GM12864 (cell line): ENCODE results near the gene ATL3.
A peak's percentile ranks its signal among the peaks of the same experiment; 100 is the strongest.
"Not testable (repeated sequence)": the region's sequence is repeated elsewhere in the genome, so short reads cannot be mapped to it uniquely, and the experiment has no call there.

ENCODE experiments used
- DNase-seq: peaks from one replicate; pipeline ENCODE4 v3.0.0-alpha.2; 2011; ENCODE audit warnings: low read depth
- H3K4me3 ChIP-seq: 2 replicates; pipeline ENCODE4 v1.5.1; 2011; ENCODE audit warnings: mild to moderate bottlenecking, low read depth, low read length, control low read depth
- TF ChIP-seq, protein P1 (sequence below): IDR thresholded peaks from 2 replicates; pipeline ENCODE4 v1.5.1; 2011; ENCODE audit warnings: low read depth, mild to moderate bottlenecking, moderate library complexity, low read length, control low read depth, inconsistent platforms; ENCODE audit errors: missing control alignments

ATL3 gene

DNA sequence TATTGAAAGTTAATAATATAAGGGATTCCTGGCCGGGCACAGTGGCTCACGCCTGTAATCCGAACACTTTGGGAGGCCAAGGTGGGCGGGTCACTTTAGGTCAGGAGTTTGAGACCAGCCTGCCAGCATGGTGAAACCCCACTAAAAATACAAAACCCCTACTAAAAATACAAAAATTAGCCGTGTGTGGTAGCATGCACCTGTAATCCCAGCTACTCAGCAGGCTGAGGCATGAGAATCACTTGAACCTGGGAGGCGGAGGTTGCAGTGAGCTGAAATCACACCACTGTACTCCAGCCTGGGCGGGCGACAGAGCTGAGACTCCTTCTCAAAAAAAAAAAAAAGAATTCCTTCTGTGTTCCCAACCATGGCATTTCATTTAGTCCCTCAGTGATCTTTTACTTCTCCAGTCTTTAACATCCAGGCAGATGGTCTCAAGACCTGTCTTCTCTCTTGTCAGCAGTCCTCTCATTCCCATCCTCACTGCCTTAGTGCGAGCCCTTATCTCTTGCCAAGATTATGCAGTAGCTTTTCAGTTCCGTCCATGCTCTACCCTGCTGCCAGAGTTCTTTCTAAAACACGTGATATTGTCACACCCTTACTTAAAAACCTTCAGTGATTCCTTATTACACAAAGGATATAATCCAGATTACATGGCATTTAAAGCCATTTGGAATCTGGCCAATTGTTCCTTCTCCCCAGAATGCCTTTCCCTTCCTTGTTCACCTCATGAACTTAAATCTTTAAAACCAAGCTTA lies 28.0 kb upstream of the ATL3 start:
- DNase-seq = no peak
- H3K4me3 ChIP-seq = no peak overlapping the region
- TF ChIP-seq, protein P1, sequence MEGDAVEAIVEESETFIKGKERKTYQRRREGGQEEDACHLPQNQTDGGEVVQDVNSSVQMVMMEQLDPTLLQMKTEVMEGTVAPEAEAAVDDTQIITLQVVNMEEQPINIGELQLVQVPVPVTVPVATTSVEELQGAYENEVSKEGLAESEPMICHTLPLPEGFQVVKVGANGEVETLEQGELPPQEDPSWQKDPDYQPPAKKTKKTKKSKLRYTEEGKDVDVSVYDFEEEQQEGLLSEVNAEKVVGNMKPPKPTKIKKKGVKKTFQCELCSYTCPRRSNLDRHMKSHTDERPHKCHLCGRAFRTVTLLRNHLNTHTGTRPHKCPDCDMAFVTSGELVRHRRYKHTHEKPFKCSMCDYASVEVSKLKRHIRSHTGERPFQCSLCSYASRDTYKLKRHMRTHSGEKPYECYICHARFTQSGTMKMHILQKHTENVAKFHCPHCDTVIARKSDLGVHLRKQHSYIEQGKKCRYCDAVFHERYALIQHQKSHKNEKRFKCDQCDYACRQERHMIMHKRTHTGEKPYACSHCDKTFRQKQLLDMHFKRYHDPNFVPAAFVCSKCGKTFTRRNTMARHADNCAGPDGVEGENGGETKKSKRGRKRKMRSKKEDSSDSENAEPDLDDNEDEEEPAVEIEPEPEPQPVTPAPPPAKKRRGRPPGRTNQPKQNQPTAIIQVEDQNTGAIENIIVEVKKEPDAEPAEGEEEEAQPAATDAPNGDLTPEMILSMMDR = no peak

DNA sequence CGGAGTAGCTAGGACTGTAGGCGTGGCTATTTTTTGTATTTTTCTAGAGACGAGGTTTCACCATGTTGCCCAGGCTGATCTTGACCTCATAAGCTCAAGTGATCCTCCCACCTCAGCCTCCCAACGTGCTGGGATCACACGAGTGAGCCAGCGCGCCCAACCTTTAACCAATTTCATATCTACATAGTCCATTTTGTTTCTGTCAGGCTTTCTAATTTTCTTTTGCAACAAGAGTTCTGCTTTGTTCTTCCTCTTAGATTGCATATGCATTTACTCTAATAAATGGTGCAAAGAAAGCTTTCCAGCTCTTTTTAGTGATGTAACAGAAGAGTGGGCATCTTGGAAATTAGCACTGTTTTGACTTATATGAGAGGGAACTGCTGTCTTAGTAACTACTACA lies 23.4 kb upstream of the ATL3 start:
- H3K4me3 ChIP-seq = no peak overlapping the region
- TF ChIP-seq, protein P1 = no peak
- no peak for DNase-seq

DNA sequence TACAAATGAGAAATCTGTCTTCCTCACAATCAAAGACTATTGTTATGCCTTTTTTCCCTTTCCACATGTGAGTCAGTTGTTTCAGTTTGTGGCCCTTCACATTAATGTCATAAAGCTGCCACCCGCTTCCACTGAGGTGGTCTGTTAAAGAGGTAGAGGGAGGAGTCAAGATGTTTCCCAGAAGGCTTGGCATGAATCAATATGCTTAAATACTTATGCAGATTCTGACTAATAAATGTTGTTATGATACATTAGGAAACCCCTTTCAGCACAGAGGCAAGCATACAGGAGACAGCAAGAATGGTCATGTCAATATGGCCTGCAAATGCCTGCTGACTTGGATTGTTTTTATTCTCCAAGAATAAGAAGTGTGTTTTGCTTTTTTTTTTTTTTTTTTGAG lies 16.7 kb upstream of the ATL3 start:
- no peak overlapping the region for H3K4me3 ChIP-seq
- DNase-seq = no peak
- TF ChIP-seq, protein P1 = no peak

DNA sequence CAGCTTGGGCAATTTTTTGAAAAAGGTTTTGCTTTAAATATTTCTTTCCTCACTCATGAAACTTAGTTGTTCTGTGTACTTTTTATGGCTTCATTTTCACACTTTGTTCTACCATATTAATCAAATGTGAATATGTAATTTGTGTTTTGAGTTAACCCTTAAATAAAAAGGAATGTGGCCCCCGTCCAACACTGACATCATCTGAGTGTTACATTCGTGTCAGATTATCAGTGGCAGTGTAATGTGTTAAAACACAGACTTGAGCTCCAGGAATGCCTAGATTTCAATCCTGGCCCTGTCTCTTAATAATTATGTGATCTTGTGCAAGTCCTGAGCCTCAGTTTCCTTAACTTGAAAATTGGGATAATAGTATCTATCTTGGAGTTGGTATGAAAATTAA lies 15.8 kb upstream of the ATL3 start:
- TF ChIP-seq, protein P1 = no peak
- DNase-seq = no peak
- no peak overlapping the region for H3K4me3 ChIP-seq

DNA sequence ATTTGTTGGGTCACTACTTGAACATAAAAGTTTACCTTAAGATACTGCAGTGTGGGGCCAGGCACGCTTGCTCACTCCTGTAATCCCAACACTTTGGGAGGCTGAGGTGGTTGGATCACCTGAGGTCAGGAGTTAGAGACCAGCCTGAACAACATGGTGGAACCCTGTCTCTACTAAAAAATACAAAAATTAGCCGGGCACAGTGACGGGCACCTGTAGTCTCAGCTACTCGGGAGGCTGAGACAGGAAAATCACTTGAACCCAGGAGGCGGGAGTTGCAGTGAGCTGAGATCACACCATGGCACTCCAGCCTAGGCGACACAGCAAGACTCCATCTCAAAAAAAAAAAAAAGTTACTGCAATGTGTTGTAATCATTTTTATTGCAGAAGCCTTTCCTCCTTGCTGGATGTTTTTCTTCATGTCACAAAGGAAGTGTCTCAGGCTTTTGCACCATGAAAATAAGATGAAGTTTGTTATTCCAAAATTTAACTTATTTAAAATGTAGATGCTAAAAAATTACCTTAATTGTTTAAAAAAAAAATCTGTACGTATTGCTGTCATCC lies 14.1 kb upstream of the ATL3 start:
- not testable (repeated sequence) for H3K4me3 ChIP-seq, DNase-seq

DNA sequence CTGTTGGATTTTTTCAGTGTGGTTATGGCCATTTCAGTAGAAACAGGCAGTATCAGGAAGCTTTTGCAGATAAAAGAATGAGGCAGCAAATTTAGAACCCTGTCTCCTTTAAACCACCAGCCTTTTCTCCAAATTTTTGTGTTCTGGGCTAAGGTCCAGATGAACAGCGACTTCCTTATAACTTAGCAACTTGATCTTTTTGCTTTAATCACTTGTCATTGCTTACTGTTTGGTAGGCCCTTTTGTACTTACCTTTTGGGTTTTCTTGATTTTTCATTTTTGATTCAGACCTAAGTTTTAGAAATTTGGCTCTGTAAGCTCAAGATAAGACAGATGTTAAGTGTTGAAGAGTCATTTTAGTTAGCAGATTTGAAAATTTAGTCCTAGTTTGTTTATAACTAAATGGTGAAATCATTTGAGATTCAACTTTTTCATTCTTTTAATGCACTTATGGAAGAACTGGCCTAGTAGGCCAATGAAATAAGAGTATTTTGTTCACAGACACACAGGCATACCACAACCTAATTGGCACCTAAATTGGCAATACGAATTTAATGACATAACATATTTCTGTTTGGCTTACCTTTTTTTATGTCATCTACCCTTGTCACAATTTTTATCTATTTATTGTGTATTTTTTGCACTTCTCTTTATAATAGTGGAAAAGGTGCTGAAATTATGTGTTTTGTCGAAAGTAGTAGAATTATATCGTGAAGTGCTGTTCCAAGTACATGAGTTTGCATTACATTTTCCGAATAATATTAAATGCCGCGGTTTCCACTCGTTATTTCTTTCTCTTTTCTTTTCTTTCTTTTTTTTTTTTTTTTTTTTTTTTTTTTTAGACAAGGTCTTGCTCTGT lies 12.2 kb upstream of the ATL3 start:
- DNase-seq = no peak
- H3K4me3 ChIP-seq = peak overlapping the region; percentile 76; the same call in 1 of the 2 replicates
- TF ChIP-seq, protein P1 = no peak
